Neural cell (in vitro differentiated cells): Measurements from ENCODE around the gene KLHDC3. TPM values are rescaled to one million over a fixed set of nuclear protein-coding genes. Genes with fewer than 3 reads are reported as not detected.

ENCODE experiments used
- H2AFZ ChIP-seq: fragments of 200-600, 300-800 bp; sonication (generic), shearing (Covaris generic); 2 replicates; pipeline ENCODE4 v1.6.0; 2014; ENCODE audit warnings: low read depth, mild to moderate bottlenecking, antibody characterized with exemption, low read length, moderate library complexity
- H3F3A ChIP-seq: fragments of 200-600 bp; shearing (Covaris generic); 2 replicates; pipeline ENCODE4 v1.6.1; 2016; ENCODE audit warnings: mild to moderate bottlenecking, moderate library complexity, mixed read lengths, antibody characterized with exemption, low read length; ENCODE audit not compliant: insufficient read depth, poor library complexity, severe bottlenecking
- H3K27ac ChIP-seq: fragments of 200-600, 300-800 bp; sonication (generic), shearing (Covaris generic); 2 replicates; pipeline ENCODE4 v1.5.1; 2014; ENCODE audit warnings: mild to moderate bottlenecking, low read length, moderate library complexity
- H3K27me3 ChIP-seq: fragments of 300-800, 200-600 bp; sonication (generic), shearing (Covaris generic); 2 replicates; pipeline ENCODE4 v1.6.0; 2014; ENCODE audit warnings: mild to moderate bottlenecking, low read depth, low read length, moderate library complexity; ENCODE audit not compliant: insufficient read depth
- H3K36me3 ChIP-seq: fragments of 300-800, 200-600 bp; sonication (generic), shearing (Covaris generic); 2 replicates; pipeline ENCODE4 v1.5.1; 2014; ENCODE audit warnings: mild to moderate bottlenecking, antibody characterized with exemption, low read length, moderate library complexity; ENCODE audit not compliant: insufficient read depth
- H3K4me2 ChIP-seq: fragments of 300-800, 200-600 bp; sonication (generic), shearing (Covaris generic); 2 replicates; pipeline ENCODE4 v1.6.0; 2014; ENCODE audit warnings: mild to moderate bottlenecking, low read length
- H3K4me3 ChIP-seq: fragments of 300-800, 200-600 bp; sonication (generic), shearing (Covaris generic); 2 replicates; pipeline ENCODE4 v1.5.1; 2014; ENCODE audit warnings: mild to moderate bottlenecking, low read length, moderate library complexity
- H3K79me2 ChIP-seq: fragments of 200-600 bp; shearing (Covaris generic); replicated peaks from 2 replicates; pipeline ENCODE4 v1.6.0; 2014; ENCODE audit warnings: mild to moderate bottlenecking, low read length, moderate library complexity; ENCODE audit not compliant: insufficient read depth
- H3K9ac ChIP-seq: fragments of 300-800, 200-600 bp; sonication (generic), shearing (Covaris generic); 2 replicates; pipeline ENCODE4 v1.6.1; 2016; ENCODE audit warnings: mild to moderate bottlenecking, low read length, mixed read lengths
- H3K9me2 ChIP-seq: fragments of 200-600 bp; shearing (Covaris generic); 2 replicates; pipeline ENCODE4 v1.6.1; 2016; ENCODE audit warnings: mild to moderate bottlenecking, low read length, mixed read lengths; ENCODE audit not compliant: insufficient read depth
- H3K9me3 ChIP-seq: fragments of 200-600, 300-800 bp; sonication (generic), shearing (Covaris generic); 2 replicates; pipeline ENCODE4 v1.6.1; 2016; ENCODE audit warnings: mild to moderate bottlenecking, mixed run types, low read length, moderate library complexity, mixed read lengths
- H4K20me1 ChIP-seq: fragments of 200-600 bp; shearing (Covaris generic); 2 replicates; pipeline ENCODE4 v1.6.1; 2016; ENCODE audit warnings: mild to moderate bottlenecking, mixed run types; ENCODE audit not compliant: insufficient read depth
- EP300 ChIP-seq: fragments of 450-650 bp; conservative IDR thresholded peaks from 2 replicates; pipeline ENCODE4 v1.6.1; 2014; ENCODE audit warnings: antibody characterized with exemption, mild to moderate bottlenecking, moderate library complexity; ENCODE audit not compliant: poor library complexity, severe bottlenecking
- EZH2 ChIP-seq: fragments of 200-600, 300-800 bp; shearing (Covaris generic), sonication (generic); IDR thresholded peaks from 2 replicates; pipeline ENCODE4 v1.6.1; 2014; ENCODE audit warnings: antibody characterized with exemption, low read length, borderline replicate concordance, mild to moderate bottlenecking; ENCODE audit not compliant: insufficient read depth, poor library complexity, severe bottlenecking
- MXI1 ChIP-seq: fragments of 450-650 bp; conservative IDR thresholded peaks from 2 replicates; pipeline ENCODE4 v1.6.1; 2014; ENCODE audit warnings: antibody characterized with exemption, mild to moderate bottlenecking; ENCODE audit not compliant: poor library complexity, severe bottlenecking
- POLR2AphosphoS5 ChIP-seq: IDR thresholded peaks from 2 replicates; pipeline ENCODE4 v1.6.1; 2012
- RAD21 ChIP-seq: fragments of 450-650 bp; conservative IDR thresholded peaks from 2 replicates; pipeline ENCODE4 v1.6.1; 2014; ENCODE audit warnings: antibody characterized with exemption, mild to moderate bottlenecking, moderate library complexity
- SMC3 ChIP-seq: fragments of 450-650 bp; conservative IDR thresholded peaks from 2 replicates; pipeline ENCODE4 v1.6.1; 2014; ENCODE audit warnings: antibody characterized with exemption, mild to moderate bottlenecking, moderate library complexity; ENCODE audit not compliant: poor library complexity
- TAF1 ChIP-seq: IDR thresholded peaks from 2 replicates; pipeline ENCODE4 v1.6.1; 2012; ENCODE audit warnings: low read depth
- polyA plus RNA-seq: library from polyadenylated mRNA; depleted of rRNA; stranded (reverse); fragments of >200 nt; gene quantifications from 2 replicates; pipeline ENCODE4 v1.2.3, GENCODE V29; 2014
- TF ChIP-seq, protein P1 (sequence below): fragments of 450-650 bp; IDR thresholded peaks from 2 replicates; pipeline ENCODE4 v1.5.1; 2014; ENCODE audit warnings: antibody characterized with exemption, mild to moderate bottlenecking, moderate library complexity; ENCODE audit not compliant: poor library complexity, severe bottlenecking
- TF ChIP-seq, protein P2 (sequence below): IDR thresholded peaks from 2 replicates; pipeline ENCODE4 v1.6.1; 2012; ENCODE audit warnings: borderline replicate concordance

Gene KLHDC3
- polyA plus RNA-seq, 1 donor from 2014 or later: 232 TPM

- peaks cover 6% of the 10 kb centered on the region for H3K79me2 ChIP-seq
- peak within 1 kb of the TSS; percentile 95 for H3K4me3 ChIP-seq
- no peaks in the 10 kb centered on the region for H3K36me3 ChIP-seq
- H3K9me3 ChIP-seq: no peaks in the 10 kb centered on the region
- H3K9ac ChIP-seq: peak within 1 kb of the TSS; percentile 83
- H3K4me2 ChIP-seq: peak within 1 kb of the TSS; percentile 88
- H3K27ac ChIP-seq: peak within 1 kb of the TSS; percentile 90
- H2AFZ ChIP-seq: peak within 1 kb of the TSS; percentile 62
- no peaks in the 10 kb centered on the region for H4K20me1 ChIP-seq
- H3F3A ChIP-seq: peaks cover 3% of the 10 kb centered on the region
- TF ChIP-seq RAD21 (peak; percentile 17), MXI1 (peak; percentile 90), EP300 (peak; percentile 37), POLR2AphosphoS5 (peak; percentile 92), SMC3 (peak; percentile 9), EZH2 (no peak), TAF1 (peak; percentile 77)
- TF ChIP-seq, protein P1, sequence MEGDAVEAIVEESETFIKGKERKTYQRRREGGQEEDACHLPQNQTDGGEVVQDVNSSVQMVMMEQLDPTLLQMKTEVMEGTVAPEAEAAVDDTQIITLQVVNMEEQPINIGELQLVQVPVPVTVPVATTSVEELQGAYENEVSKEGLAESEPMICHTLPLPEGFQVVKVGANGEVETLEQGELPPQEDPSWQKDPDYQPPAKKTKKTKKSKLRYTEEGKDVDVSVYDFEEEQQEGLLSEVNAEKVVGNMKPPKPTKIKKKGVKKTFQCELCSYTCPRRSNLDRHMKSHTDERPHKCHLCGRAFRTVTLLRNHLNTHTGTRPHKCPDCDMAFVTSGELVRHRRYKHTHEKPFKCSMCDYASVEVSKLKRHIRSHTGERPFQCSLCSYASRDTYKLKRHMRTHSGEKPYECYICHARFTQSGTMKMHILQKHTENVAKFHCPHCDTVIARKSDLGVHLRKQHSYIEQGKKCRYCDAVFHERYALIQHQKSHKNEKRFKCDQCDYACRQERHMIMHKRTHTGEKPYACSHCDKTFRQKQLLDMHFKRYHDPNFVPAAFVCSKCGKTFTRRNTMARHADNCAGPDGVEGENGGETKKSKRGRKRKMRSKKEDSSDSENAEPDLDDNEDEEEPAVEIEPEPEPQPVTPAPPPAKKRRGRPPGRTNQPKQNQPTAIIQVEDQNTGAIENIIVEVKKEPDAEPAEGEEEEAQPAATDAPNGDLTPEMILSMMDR: peak; percentile 42
- TF ChIP-seq, protein P2, sequence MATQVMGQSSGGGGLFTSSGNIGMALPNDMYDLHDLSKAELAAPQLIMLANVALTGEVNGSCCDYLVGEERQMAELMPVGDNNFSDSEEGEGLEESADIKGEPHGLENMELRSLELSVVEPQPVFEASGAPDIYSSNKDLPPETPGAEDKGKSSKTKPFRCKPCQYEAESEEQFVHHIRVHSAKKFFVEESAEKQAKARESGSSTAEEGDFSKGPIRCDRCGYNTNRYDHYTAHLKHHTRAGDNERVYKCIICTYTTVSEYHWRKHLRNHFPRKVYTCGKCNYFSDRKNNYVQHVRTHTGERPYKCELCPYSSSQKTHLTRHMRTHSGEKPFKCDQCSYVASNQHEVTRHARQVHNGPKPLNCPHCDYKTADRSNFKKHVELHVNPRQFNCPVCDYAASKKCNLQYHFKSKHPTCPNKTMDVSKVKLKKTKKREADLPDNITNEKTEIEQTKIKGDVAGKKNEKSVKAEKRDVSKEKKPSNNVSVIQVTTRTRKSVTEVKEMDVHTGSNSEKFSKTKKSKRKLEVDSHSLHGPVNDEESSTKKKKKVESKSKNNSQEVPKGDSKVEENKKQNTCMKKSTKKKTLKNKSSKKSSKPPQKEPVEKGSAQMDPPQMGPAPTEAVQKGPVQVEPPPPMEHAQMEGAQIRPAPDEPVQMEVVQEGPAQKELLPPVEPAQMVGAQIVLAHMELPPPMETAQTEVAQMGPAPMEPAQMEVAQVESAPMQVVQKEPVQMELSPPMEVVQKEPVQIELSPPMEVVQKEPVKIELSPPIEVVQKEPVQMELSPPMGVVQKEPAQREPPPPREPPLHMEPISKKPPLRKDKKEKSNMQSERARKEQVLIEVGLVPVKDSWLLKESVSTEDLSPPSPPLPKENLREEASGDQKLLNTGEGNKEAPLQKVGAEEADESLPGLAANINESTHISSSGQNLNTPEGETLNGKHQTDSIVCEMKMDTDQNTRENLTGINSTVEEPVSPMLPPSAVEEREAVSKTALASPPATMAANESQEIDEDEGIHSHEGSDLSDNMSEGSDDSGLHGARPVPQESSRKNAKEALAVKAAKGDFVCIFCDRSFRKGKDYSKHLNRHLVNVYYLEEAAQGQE: peak; percentile 41
- H3K9me2 ChIP-seq: no peaks in the 10 kb centered on the region
- no peaks in the 10 kb centered on the region for H3K27me3 ChIP-seq
These were observed 35.1 kb upstream of the KLHDC3 start, which contains the start of gene PEX6 for GRCh38 chr6:42978839-42979522. Gene PEX6, minus strand, starts transcription at chr6:42979181. Its CDS starts 31 bp downstream, at chr6:42979150.

DNA sequence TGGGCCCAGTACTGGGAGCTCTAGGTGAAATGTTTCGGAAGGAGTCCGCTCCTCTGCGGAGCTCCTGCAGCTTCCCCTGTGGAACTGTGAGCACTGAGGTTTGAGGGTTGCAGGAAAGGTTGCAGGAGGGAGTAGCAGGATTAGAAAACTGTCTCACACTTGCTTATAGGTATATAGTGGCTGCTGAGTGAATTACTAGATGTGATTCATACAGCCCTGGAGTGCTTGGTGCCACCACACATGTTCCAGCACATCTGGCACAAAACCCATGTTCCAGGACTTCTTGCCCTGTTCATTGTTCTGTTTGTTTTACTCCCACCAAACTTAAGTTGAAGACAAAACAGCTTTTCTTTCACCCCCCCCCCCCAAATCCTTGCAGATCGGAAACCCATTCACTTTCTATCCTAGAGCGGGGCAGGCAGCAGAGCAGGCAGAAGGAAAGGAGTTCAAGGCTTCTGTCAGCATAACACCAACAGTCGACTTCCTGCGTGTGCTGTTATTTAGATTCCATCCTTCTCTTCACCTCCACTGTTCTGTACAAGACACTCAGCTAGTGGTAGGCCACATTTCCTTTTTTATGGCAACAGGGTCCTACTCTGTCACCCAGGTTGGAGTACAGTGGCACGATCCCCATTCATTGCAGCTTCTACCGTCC, 34.4 kb upstream of the KLHDC3 start:
- Histone ChIP-seq H3K4me2 (peak overlapping the region; percentile 77), H3K36me3 (no peaks in the 10 kb centered on the region), H3K27me3 (no peaks in the 10 kb centered on the region), H4K20me1 (no peaks in the 10 kb centered on the region), H3K4me3 (peak overlapping the region; percentile 95), H3K27ac (peak overlapping the region; percentile 90), H3K9me2 (no peaks in the 10 kb centered on the region), H3K79me2 (peaks cover 6% of the 10 kb centered on the region), H3K9me3 (no peaks in the 10 kb centered on the region), H2AFZ (peak overlapping the region; percentile 62), H3F3A (peaks cover 4% of the 10 kb centered on the region), H3K9ac (peak overlapping the region; percentile 83)
- TF ChIP-seq EZH2 (no peak), SMC3 (no peak), MXI1 (no peak), RAD21 (no peak), EP300 (no peak), POLR2AphosphoS5 (no peak), TAF1 (no peak)
- TF ChIP-seq, protein P1: no peak
- TF ChIP-seq, protein P2: no peak
